WI38 (cell line): ENCODE data around the gene NME5.
"Not testable (repeated sequence)": the region's sequence is repeated elsewhere in the genome, so short reads cannot be mapped to it uniquely, and the experiment has no call there.

Experiments
- H3K4me3 ChIP-seq: 2 replicates; pipeline ENCODE4 v1.5.1; 2011; ENCODE audit warnings: low read depth, mild to moderate bottlenecking, control low read depth, low read length
- CTCF ChIP-seq: IDR thresholded peaks from 2 replicates; pipeline ENCODE4 v1.5.1; 2012; ENCODE audit warnings: low read depth, mild to moderate bottlenecking, control low read depth, low read length

The NME5 gene

GRCh38 chr5:138159666-138160065 is 20.4 kb upstream of the NME5 start:
- no peak overlapping the region for H3K4me3 ChIP-seq
- no peak for TF ChIP-seq CTCF

DNA sequence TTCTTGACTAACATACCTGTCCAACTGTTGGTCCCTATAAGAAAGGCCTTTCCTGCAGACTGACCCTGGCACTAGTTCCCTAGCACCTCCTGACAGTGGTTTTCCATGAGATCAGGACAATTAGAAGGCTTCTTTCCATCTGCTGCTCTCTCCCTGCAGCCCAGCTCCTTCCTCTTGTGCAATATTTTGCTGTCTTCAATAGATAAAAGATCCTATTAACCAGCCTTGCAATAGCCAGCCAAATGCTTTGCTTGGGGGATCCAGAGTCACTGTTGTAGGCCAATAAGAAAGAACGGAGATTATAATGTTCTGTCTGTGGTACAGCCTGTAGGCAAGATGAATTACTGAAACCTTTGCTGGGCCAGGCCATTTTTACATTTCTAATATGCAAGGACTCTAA is 18.4 kb upstream of the NME5 start:
- no peak for TF ChIP-seq CTCF
- H3K4me3 ChIP-seq, result no peak overlapping the region

- H3K4me3 ChIP-seq, result not testable (repeated sequence)
Measured at GRCh38 chr5:138155977-138156376, 16.7 kb upstream of the NME5 start.

DNA sequence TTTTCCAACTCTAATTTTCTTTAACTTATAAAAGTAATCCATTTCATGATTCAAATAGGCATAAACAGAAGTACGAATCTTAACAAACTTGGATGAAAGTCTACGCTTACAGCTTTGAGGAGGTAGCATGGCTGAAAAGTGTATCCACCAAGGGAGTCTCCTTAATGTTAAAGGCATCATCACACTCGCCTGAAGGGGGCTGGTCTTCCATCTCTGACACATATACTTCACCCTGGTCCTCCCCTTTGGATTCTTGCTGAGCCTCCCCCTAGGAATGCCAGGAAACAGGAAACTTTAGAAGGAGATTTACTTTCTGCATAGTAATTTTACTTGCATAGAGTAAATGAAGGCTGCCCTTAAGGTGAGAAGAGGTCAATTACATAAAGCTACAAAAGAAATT is 10.3 kb upstream of the NME5 start:
- no peak overlapping the region for H3K4me3 ChIP-seq
- no peak for TF ChIP-seq CTCF

DNA sequence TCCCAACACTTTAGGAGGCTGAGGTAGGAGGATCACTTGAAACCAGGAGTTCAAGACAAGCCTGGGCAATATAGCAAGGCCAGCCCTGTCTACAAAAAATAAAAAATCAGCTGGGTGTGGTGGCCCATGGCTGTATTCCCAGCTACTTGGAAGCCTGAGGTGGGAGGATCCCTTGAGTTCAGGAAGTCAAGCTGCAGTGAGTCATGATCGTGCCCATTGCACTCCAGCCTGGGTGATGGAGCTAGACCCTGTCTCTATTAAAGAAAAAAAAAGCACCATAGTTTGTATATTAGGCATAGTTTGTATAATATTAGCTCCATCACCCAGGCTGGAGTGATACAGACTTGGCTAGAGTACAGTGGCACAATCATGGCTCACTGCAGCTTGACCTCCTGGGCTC is 9.6 kb upstream of the NME5 start:
- no peak for TF ChIP-seq CTCF

DNA sequence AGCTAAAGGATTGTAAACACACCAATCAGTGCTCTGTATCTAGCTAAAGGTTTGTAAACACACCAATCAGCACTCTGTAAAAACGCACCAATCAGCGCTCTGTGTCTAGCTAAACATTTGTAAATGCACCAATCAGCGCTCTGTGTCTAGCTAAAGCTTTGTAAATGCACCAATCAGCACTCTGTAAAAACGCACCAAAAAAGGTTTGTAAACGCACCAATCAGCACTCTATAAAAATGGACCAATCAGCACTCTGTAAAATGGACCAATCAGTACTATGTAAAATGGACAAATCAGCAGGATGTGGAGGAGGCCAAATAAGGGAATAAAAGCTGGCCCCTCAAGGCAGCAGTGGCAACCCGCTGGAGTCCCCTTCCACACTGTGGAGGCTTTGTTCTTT is 4.3 kb upstream of the NME5 start:
- H3K4me3 ChIP-seq, result not testable (repeated sequence)

More for the DNA sequence above, 9.6 kb upstream of the NME5 start:
- no peak overlapping the region for H3K4me3 ChIP-seq

DNA sequence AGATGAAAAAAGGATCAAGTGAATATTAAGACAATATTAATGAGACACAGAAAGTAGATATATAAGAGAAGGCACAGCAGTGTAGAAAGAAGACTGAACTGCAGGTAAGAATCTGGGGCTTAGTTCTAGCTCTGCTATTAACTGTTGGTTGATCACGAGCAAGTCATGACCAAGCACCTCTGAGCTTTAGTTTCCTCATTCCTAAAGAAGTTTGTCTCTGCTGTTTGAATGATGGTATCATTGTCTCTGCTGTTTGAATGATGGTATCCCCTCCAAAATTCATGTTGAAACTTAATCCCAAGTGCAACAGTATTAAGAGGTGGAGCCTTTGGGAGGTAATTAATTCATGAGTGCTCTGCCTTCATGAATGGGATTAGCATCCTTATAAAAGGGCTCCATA is 2.5 kb upstream of the NME5 start:
- no peak for TF ChIP-seq CTCF
- no peak overlapping the region for H3K4me3 ChIP-seq

- TF ChIP-seq CTCF, result no peak
- H3K4me3 ChIP-seq, result no peak overlapping the region
Measured at GRCh38 chr5:138140268-138140667, 1.0 kb upstream of the NME5 start.

DNA sequence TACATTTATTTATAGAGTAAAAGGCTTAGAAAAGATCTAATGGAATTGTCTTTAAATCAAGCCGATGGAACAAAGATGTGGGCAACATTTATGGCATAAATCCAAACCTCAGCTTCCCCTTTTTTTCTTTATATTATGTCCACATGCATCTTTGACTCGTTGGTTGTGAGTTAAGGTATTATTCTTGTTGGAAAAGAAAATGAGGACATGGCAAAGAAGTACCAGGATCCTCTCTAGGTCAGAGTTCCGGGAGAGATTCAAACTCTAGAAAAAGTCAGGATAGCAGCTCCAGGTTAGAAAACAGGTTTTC is 508 bp upstream of the NME5 start:
- H3K4me3 ChIP-seq, result no peak overlapping the region
- no peak for TF ChIP-seq CTCF
